Right lobe of liver (tissue), 6 donors: Measurements from ENCODE around the gene KCNQ2. TPM values are rescaled to one million over a fixed set of nuclear protein-coding genes. Genes with fewer than 3 reads are reported as not detected.
A peak's percentile ranks its signal among the peaks of the same experiment; 100 is the strongest.

Experiments
- ATAC-seq, 4 donors: fragments of 200-7000 bp; cut with Tn5 transposase; one replicate each; pipeline ENCODE4 v1.9.1; 2020; ENCODE audit warnings: mild to moderate bottlenecking in 4 of 4, moderate library complexity in 4 of 4
- DNase-seq, 3 donors: peaks; one replicate each; pipeline ENCODE4 v3.0.0-alpha.2; 2020
- H3K27ac ChIP-seq, 3 donors: fragments of 200-600 bp; one replicate each; pipeline ENCODE4 v1.8.0; 2022
- H3K27me3 ChIP-seq, 2 donors: fragments of 200-600 bp; one replicate each; pipeline ENCODE4 v1.8.0; 2022
- H3K36me3 ChIP-seq, 4 donors: fragments of 200-600 bp; sonication (generic) in 1 of 4; one replicate each; pipeline versions ENCODE4 v1.5.1 to v1.8.0; 2017 to 2022; ENCODE audit warnings: control low read depth in 1 of 4
- H3K4me1 ChIP-seq, 4 donors: fragments of 200-600 bp; sonication (generic) in 1 of 4; one replicate each; pipeline versions ENCODE4 v1.5.1 to v1.8.0; 2017 to 2022; ENCODE audit warnings: control low read depth in 1 of 4
- H3K4me3 ChIP-seq, 3 donors: fragments of 200-600 bp; one replicate each; pipeline ENCODE4 v1.8.0; 2022
- H3K9me3 ChIP-seq, 4 donors: fragments of 200-600 bp; sonication (generic) in 1 of 4; one replicate each; pipeline versions ENCODE4 v1.5.1 to v1.8.0; 2017 to 2022; ENCODE audit warnings: control low read depth in 1 of 4
- CTCF ChIP-seq, 4 donors: fragments of 200-600 bp in 3 of 4; fragments of 450-650 bp in 1 of 4; IDR thresholded peaks; one replicate each; pipeline versions ENCODE4 v1.5.1 to v1.8.0; 2016 to 2022; ENCODE audit warnings: antibody characterized with exemption in 4 of 4, mild to moderate bottlenecking in 2 of 4
- POLR2A ChIP-seq: fragments of 450-650 bp; IDR thresholded peaks from one replicate; pipeline ENCODE4 v1.6.1; 2017; ENCODE audit warnings: antibody characterized with exemption, mild to moderate bottlenecking
- WGBS: methylation state at CpG from one replicate; pipeline ENCODE4 v1.1.6; 2018; ENCODE audit warnings: low coverage, low lambda C conversion rate; ENCODE audit not compliant: insufficient coverage; ENCODE audit errors: missing lambda C conversion rate; 5-methylcytosine and 5-hydroxymethylcytosine counted together
- intact Hi-C, 2 donors: fragments of 100-400 bp; cut with DNase I; formaldehyde crosslinking; loops; one replicate each; pipeline versions ENCODE4 v1.11.2 to v1.14.1; 2022
- total RNA-seq, 6 experiments: library from RNA; depleted of rRNA in 2 of 6; stranded (reverse); fragments of >200 nt in 2 of 6; fragmentation: NEBNext Ultra II Directional in 3 of 6; extraction: Animal tissue kit (Norgen Biotek cat#: 25700) in 3 of 6; gene quantifications; one replicate each; pipeline versions ENCODE4 v1.1.0 to v1.2.4, GENCODE V29; 2016 to 2023
- donor health status: DM: no; HTN: yes; CAD: no.
- donor health status: DM: no; HTN: no; CAD: no.
- donor health status: DM: no; HTN: no; CAD: no.
- donor health status: DM: no; HTN: yes; CAD: no.
- donor health status: DM: no; HTN: yes; CAD: no.

The KCNQ2 gene
- total RNA-seq, 6 experiments from 2014 or later = not detected

- 0% methylated on average over 13 of the region's 58 CpGs for WGBS
- no peaks in the 10 kb centered on the region for H3K36me3 ChIP-seq
- no peak within 1 kb of the TSS for H3K27ac ChIP-seq
- H3K4me1 ChIP-seq = no peaks in the 10 kb centered on the region
- intact Hi-C loops = no loop called here
- no peak for TF ChIP-seq POLR2A
- TF ChIP-seq CTCF (IDR thresholded peaks at IDR 0.05) = no peak
- H3K9me3 ChIP-seq = no peaks in the 10 kb centered on the region
- H3K4me3 ChIP-seq = peak within 1 kb of the TSS in 1 of 3 donors; percentile 19
- peak in 2 of 3 donors; percentile 41 to 50 for DNase-seq
- ATAC-seq = no peak
- H3K27me3 ChIP-seq = peaks cover 0 to 7% of the 10 kb centered on the region in 2 donors
These were observed 26.5 kb upstream of the KCNQ2 start, which contains the start of gene EEF1A2 for GRCh38 chr20:63498960-63499337. Gene EEF1A2, minus strand, starts transcription at chr20:63499083. Its CDS starts 1,320 bp downstream, at chr20:63497763.

DNA sequence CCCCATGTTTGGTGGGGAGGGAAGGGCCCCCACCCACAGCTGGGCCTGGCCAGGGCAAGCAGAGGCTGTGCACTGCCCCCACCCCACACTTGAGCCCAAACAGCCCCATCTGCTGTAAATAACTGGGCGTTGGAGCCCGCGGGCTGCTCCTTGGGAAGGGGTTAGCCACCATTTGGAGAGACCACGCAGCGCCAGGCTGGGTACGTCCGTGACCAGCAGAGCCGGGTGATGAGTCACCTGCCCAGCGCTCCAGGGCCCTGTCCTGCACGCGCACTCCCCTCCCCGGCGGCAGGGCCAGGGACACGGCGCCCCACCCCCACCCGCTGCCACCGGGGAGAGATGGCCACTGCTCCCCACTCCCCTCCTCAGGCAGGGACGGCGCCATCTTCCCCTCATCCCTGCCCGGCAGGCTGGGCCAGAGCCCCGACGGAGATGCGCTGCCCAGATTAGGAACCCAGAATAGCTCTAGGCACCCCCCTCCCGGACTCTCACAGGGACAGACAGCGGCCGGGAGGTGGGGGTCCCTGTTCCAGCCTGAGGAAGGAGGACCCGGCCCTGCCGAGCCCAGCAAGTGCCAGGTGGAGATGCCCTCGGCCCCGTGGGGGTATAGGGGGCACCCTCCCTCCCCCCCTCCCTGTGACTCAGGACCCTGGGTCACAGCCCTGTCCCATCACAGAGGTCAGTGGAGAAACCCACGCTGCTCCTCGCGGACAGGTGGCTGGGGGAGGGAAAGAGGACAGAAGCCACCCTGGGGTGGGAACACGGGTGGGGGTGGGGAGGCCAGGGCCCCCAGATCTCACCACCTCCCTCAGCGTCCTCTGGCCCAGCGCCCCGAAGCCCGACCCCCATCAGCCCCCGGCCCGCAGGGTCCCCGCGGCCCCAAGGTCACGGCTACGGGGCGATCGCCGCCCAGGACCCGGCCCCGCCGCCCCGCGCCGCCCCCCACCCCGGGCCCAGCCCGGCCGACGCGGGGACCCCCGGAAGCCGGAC is 25.8 kb upstream of the KCNQ2 start:
- Histone ChIP-seq H3K9me3 (no peaks in the 10 kb centered on the region), H3K4me1 (no peaks in the 10 kb centered on the region), H3K36me3 (no peaks in the 10 kb centered on the region), H3K4me3 (no peak overlapping the region), H3K27ac (no peak overlapping the region), H3K27me3 (peaks cover 0 to 7% of the 10 kb centered on the region in 2 donors)
- no CpG with 5 or more reads among the region's 60 CpGs for WGBS
- DNase-seq = peak; percentile 42 to 59 (median 52)
- intact Hi-C loops = no loop called here
- TF ChIP-seq POLR2A (no peak), CTCF (IDR thresholded peaks at IDR 0.05) (no peak)
- ATAC-seq = peak in 2 of 4 donors; percentile 50 to 65

DNA sequence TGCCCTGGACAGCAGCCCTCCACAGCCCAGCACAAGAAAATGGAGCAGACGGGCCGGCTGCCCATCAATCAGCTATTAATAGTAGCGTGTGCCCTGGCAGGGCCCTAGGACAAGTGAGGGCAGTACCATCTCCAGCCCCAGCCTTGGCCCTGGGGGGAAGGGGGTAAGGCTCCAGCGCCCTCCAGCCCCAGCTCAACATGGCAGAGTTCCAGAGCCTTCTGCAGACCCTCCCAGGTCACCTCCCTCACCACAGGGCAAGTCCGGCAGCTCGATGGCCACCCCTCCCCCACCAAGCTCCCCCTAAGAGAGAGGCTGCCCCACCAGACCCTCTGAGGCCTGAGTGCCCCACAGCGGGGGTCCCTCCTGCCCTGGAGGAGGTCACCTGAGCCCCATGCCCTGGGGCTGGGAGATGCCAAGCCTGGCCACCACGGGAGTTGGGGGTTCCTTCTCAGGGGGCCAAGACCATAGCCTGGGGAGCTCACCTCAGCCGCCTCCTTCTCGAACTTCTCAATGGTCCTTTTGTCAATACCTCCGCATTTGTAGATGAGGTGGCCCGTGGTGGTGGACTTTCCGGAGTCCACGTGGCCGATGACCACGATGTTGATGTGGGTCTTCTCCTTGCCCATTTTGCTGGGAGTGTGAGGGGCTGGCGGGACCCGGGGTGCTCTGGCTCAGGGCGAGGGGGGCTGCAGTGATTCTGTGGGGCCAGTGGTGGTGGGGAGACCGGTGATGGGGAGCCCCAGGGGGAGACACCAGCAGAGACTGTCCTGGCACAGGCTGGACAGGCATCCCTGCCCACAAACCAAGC is 24.9 kb upstream of the KCNQ2 start:
- no peak overlapping the region for H3K27ac ChIP-seq
- H3K9me3 ChIP-seq = no peaks in the 10 kb centered on the region
- TF ChIP-seq CTCF (IDR thresholded peaks at IDR 0.05) (no peak), POLR2A (no peak)
- ATAC-seq (no peak), DNase-seq (peak in 2 of 3 donors; percentile 44 to 48)
- 59% methylated on average over 8 of the region's 20 CpGs for WGBS
- no peak overlapping the region for H3K4me3 ChIP-seq
- intact Hi-C loops = no loop called here
- peaks cover 0 to 7% of the 10 kb centered on the region in 2 donors for H3K27me3 ChIP-seq
- H3K36me3 ChIP-seq = no peaks in the 10 kb centered on the region
- H3K4me1 ChIP-seq = no peaks in the 10 kb centered on the region

- TF ChIP-seq CTCF (IDR thresholded peaks at IDR 0.05) (no peak), POLR2A (no peak)
- ATAC-seq (peak; percentile 24 to 65 (median 48)), DNase-seq (peak in 2 of 3 donors; percentile 50 to 59)
- Histone ChIP-seq H3K4me3 (peak overlapping the region in 2 of 3 donors; percentile 17 to 33), H3K9me3 (no peaks in the 10 kb centered on the region), H3K36me3 (no peaks in the 10 kb centered on the region), H3K27ac (no peak overlapping the region), H3K27me3 (peaks cover 0 to 7% of the 10 kb centered on the region in 2 donors), H3K4me1 (no peaks in the 10 kb centered on the region)
- intact Hi-C loops = no loop called here
- no CpG with 5 or more reads among the region's 16 CpGs for WGBS
These were observed 24.2 kb upstream of the KCNQ2 start for GRCh38 chr20:63496596-63497120.
